ENCODE data around the gene KCNK5.

KCNK5 gene

GRCh38 chr6:39221779-39222641, 7.3 kb downstream of the KCNK5 start:
- TF ChIP-seq FOXP2 (optimal IDR thresholded peaks at IDR 0.05; ENCODE audit: borderline replicate concordance, extremely low read depth, extremely low read length, insufficient read depth) (no peak), POLR2AphosphoS5 (IDR thresholded peaks at IDR 0.05; ENCODE audit: low read depth, low read length) (no peak), TAF1 (IDR thresholded peaks at IDR 0.05; ENCODE audit: borderline replicate concordance, insufficient read depth, low read length) (no peak), SIN3A (IDR thresholded peaks at IDR 0.05; ENCODE audit: borderline replicate concordance, insufficient read depth, low read length) (no peak)
- TF ChIP-seq, protein P1, sequence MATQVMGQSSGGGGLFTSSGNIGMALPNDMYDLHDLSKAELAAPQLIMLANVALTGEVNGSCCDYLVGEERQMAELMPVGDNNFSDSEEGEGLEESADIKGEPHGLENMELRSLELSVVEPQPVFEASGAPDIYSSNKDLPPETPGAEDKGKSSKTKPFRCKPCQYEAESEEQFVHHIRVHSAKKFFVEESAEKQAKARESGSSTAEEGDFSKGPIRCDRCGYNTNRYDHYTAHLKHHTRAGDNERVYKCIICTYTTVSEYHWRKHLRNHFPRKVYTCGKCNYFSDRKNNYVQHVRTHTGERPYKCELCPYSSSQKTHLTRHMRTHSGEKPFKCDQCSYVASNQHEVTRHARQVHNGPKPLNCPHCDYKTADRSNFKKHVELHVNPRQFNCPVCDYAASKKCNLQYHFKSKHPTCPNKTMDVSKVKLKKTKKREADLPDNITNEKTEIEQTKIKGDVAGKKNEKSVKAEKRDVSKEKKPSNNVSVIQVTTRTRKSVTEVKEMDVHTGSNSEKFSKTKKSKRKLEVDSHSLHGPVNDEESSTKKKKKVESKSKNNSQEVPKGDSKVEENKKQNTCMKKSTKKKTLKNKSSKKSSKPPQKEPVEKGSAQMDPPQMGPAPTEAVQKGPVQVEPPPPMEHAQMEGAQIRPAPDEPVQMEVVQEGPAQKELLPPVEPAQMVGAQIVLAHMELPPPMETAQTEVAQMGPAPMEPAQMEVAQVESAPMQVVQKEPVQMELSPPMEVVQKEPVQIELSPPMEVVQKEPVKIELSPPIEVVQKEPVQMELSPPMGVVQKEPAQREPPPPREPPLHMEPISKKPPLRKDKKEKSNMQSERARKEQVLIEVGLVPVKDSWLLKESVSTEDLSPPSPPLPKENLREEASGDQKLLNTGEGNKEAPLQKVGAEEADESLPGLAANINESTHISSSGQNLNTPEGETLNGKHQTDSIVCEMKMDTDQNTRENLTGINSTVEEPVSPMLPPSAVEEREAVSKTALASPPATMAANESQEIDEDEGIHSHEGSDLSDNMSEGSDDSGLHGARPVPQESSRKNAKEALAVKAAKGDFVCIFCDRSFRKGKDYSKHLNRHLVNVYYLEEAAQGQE (IDR thresholded peaks at IDR 0.05; ENCODE audit: insufficient read depth in 1 of 2, low read depth in 2 of 2, low read length in 2 of 2) = no peak

GRCh38 chr6:39221115-39221514, 8.2 kb downstream of the KCNK5 start:
- TF ChIP-seq TAF1 (IDR thresholded peaks at IDR 0.05; ENCODE audit: borderline replicate concordance, insufficient read depth, low read length) = no peak
- TF ChIP-seq FOXP2 (optimal IDR thresholded peaks at IDR 0.05; ENCODE audit: borderline replicate concordance, extremely low read depth, extremely low read length, insufficient read depth) = no peak
- no peak for TF ChIP-seq POLR2AphosphoS5 (IDR thresholded peaks at IDR 0.05; ENCODE audit: low read depth, low read length)

- TF ChIP-seq, protein P1 (IDR thresholded peaks at IDR 0.05; ENCODE audit: insufficient read depth in 1 of 2, low read depth in 2 of 2, low read length in 2 of 2) = no peak
- TF ChIP-seq FOXP2 (optimal IDR thresholded peaks at IDR 0.05; ENCODE audit: borderline replicate concordance, extremely low read depth, extremely low read length, insufficient read depth) (no peak), SIN3A (IDR thresholded peaks at IDR 0.05; ENCODE audit: borderline replicate concordance, insufficient read depth, low read length) (no peak), TAF1 (IDR thresholded peaks at IDR 0.05; ENCODE audit: borderline replicate concordance, insufficient read depth, low read length) (no peak)
These were observed 10.3 kb downstream of the KCNK5 start for GRCh38 chr6:39218868-39219567.

DNA sequence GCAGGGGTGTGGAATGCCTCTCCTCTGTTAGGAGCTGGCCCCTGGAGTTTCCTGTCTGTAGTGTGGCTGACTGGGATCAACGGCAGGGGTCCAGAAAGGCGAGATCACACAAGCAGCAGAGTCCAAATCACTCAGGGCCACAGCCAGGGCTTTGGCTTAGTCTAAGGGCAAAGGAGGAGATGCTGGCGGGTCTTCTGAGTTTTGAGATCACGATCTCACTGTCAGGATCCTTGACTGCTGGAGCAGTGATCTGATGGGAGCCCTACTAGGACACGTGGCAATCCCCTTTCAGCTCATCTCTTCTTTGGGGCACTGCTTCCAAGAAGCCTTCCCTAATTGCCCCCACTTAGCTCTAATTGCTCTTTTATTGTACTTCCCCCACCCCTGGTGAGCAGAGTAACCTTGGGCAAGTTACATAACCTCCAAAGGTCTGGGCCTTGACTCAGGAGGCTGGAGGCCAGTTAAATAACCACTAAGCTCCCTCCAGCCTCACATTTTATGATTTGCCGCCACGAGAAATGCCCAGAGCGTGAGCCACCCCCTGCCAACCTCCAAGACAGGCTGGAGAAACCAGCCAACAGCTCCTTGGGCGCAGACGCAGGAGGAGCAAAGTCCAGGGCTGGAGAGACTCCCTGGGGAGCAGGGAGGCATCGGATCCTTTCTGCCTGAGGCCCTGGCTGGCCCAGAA, 12.0 kb downstream of the KCNK5 start:
- TF ChIP-seq FOXP2 (optimal IDR thresholded peaks at IDR 0.05; ENCODE audit: borderline replicate concordance, extremely low read depth, extremely low read length, insufficient read depth) = no peak
- TF ChIP-seq, protein P1 (IDR thresholded peaks at IDR 0.05; ENCODE audit: insufficient read depth in 1 of 2, low read depth in 2 of 2, low read length in 2 of 2) = no peak
- TF ChIP-seq SIN3A (IDR thresholded peaks at IDR 0.05; ENCODE audit: borderline replicate concordance, insufficient read depth, low read length) = no peak
- TF ChIP-seq POLR2AphosphoS5 (IDR thresholded peaks at IDR 0.05; ENCODE audit: low read depth, low read length) = no peak
- TF ChIP-seq TAF1 (IDR thresholded peaks at IDR 0.05; ENCODE audit: borderline replicate concordance, insufficient read depth, low read length) = no peak

- TF ChIP-seq TAF1 (IDR thresholded peaks at IDR 0.05; ENCODE audit: borderline replicate concordance, insufficient read depth, low read length) (no peak), POLR2AphosphoS5 (IDR thresholded peaks at IDR 0.05; ENCODE audit: low read depth, low read length) (no peak), SIN3A (IDR thresholded peaks at IDR 0.05; ENCODE audit: borderline replicate concordance, insufficient read depth, low read length) (no peak), FOXP2 (optimal IDR thresholded peaks at IDR 0.05; ENCODE audit: borderline replicate concordance, extremely low read depth, extremely low read length, insufficient read depth) (no peak)
- TF ChIP-seq, protein P1 (IDR thresholded peaks at IDR 0.05; ENCODE audit: insufficient read depth in 1 of 2, low read depth in 2 of 2, low read length in 2 of 2) = no peak
These were observed 13.6 kb downstream of the KCNK5 start for GRCh38 chr6:39215640-39216158.

Data from PFSK-1 (cell line).